ENCODE results near the gene APBB2.

Gene APBB2

DNA sequence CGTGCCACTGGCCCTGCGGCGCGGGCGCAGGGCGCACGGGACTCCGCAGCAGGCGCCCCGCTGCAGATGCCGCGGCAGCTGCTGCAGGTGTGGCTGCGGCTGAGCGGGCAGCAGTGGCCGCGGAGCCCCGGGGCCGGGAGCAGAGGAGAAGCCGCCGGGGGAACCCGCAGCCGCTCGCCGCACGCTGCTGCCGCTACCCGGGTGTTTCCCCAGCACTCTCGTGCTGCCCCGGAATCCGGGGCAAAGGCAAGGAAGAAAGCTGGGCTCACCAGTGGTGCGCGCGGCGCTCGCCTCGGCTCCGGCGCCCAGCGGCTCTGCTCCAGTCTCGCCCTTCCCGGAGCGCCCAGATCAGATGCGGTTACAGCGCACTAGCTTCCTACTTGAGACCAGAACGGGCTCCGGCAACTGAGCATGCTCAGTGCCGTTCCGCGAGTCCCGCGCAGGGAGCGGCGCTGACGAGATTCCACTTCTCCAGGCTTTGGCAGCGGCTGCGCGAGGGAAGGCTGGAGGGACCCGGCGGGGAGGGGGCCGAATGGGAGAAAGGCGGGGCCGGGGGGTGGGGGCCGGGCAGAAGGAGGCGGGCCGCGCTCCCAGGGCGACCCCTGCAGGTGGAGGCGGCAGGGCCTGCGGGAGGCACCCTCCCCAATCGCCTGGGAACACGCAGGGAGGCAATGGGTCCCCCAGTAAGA is at the start of gene APBB2:
Gene APBB2, minus strand, starts transcription at position 407 of the 689 bp plus-strand sequence. CDS start 181,288 bp downstream, outside the sequence.
- Histone ChIP-seq H3K4me3 (ENCODE audit: low read depth in 1 of 2, low read length in 1 of 2) (peak within 1 kb of the TSS; percentile 29 to 64), H3K9me3 (no peaks in the 10 kb centered on the region), H3K36me3 (no peaks in the 10 kb centered on the region), H3K27ac (no peak within 1 kb of the TSS), H3K27me3 (peaks cover 95% of the 10 kb centered on the region), H3K4me1 (ENCODE audit: control insufficient read depth in 1 of 2, insufficient read depth in 1 of 2, low read depth in 1 of 2, low read length in 1 of 2) (peaks cover 17 to 41% of the 10 kb centered on the region in 2 experiments)
- TF ChIP-seq, protein P1, sequence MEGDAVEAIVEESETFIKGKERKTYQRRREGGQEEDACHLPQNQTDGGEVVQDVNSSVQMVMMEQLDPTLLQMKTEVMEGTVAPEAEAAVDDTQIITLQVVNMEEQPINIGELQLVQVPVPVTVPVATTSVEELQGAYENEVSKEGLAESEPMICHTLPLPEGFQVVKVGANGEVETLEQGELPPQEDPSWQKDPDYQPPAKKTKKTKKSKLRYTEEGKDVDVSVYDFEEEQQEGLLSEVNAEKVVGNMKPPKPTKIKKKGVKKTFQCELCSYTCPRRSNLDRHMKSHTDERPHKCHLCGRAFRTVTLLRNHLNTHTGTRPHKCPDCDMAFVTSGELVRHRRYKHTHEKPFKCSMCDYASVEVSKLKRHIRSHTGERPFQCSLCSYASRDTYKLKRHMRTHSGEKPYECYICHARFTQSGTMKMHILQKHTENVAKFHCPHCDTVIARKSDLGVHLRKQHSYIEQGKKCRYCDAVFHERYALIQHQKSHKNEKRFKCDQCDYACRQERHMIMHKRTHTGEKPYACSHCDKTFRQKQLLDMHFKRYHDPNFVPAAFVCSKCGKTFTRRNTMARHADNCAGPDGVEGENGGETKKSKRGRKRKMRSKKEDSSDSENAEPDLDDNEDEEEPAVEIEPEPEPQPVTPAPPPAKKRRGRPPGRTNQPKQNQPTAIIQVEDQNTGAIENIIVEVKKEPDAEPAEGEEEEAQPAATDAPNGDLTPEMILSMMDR (IDR thresholded peaks at IDR 0.05): no peak

DNA sequence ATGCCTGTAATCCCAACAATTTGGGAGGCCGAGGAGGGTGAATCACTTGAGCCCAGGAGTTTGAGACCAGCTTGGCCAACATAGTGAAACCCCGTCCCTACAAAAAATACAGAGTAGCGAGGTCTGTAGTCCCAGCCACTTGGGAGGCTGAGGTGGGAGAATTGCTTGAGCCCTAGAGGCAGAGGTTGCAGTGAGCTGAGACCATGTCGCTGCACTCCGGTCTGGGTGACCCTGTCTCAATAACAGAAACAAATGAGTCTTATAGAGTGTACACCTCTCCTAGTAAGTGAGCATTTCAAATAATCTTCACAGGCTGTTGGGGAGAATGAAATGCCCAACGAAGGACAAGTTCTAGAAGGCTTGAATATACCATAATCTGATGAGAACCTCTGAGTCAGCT is 47.9 kb upstream of the APBB2 start:
- no peaks in the 10 kb centered on the region for H3K9me3 ChIP-seq
- peaks cover 0 to 4% of the 10 kb centered on the region in 2 experiments for H3K4me1 ChIP-seq (ENCODE audit: control insufficient read depth in 1 of 2, insufficient read depth in 1 of 2, low read depth in 1 of 2, low read length in 1 of 2)
- peaks cover 41% of the 10 kb centered on the region for H3K27me3 ChIP-seq
- TF ChIP-seq, protein P1 (IDR thresholded peaks at IDR 0.05): no peak
- H3K27ac ChIP-seq: no peak overlapping the region
- H3K36me3 ChIP-seq: no peaks in the 10 kb centered on the region
- no peak overlapping the region for H3K4me3 ChIP-seq (ENCODE audit: low read depth in 1 of 2, low read length in 1 of 2)

DNA sequence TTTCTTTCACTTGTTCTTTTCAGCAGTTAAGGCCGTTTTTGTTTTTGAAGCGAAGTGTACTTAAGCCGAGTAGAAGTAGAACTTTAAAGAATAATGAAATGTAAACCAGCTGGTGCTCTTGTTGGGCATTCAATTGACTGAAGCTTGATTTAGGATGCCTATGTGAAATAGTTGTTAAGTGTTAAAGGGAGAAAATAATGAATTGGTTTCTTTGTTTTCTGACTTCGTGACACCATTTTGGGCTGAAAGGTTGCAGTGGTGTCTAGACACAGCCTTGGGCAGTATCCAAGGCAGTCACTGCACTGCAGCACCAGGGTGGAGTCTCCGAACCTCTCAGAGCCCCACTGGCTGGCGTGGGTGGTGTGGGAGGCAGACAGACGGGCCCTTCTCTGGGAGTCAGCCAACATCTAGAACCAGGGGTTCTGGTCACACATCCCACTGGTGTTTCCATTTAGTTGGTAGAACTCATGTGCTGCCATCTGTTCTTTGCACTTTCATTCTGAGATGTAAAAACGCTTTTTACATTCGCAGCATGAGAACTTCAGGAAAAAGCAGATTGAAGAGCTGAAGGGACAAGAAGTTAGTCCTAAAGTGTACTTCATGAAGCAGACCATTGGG is 45.9 kb upstream of the APBB2 start:
- Histone ChIP-seq H3K27me3 (peaks cover 61% of the 10 kb centered on the region), H3K4me1 (ENCODE audit: control insufficient read depth in 1 of 2, insufficient read depth in 1 of 2, low read depth in 1 of 2, low read length in 1 of 2) (peaks cover 0 to 11% of the 10 kb centered on the region in 2 experiments), H3K36me3 (no peaks in the 10 kb centered on the region), H3K27ac (no peak overlapping the region), H3K9me3 (no peaks in the 10 kb centered on the region), H3K4me3 (ENCODE audit: low read depth in 1 of 2, low read length in 1 of 2) (no peak overlapping the region)
- TF ChIP-seq, protein P1 (IDR thresholded peaks at IDR 0.05): no peak

DNA sequence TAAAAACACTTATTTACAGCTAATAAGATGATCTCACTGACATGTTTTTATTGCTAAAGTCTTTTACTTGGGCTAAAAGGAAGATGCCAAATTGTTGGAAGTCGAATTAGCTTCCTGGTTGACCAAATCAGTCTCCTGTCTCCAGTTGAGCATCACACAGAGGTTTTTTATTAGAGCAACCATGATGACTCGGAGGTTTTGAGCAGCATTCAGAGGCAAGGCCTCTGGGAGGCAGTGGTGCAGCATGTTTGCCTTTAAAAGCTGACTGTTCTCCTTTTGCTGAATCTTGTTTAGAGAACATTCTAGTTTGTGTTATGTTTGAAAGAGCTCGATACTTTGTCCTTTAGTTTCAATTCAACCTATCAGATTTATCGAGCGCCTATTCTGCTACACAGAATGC is 44.4 kb upstream of the APBB2 start:
- H3K36me3 ChIP-seq: no peaks in the 10 kb centered on the region
- no peaks in the 10 kb centered on the region for H3K9me3 ChIP-seq
- H3K27ac ChIP-seq: no peak overlapping the region
- peaks cover 0 to 11% of the 10 kb centered on the region in 2 experiments for H3K4me1 ChIP-seq (ENCODE audit: control insufficient read depth in 1 of 2, insufficient read depth in 1 of 2, low read depth in 1 of 2, low read length in 1 of 2)
- TF ChIP-seq, protein P1 (IDR thresholded peaks at IDR 0.05): no peak
- no peak overlapping the region for H3K4me3 ChIP-seq (ENCODE audit: low read depth in 1 of 2, low read length in 1 of 2)
- peaks cover 75% of the 10 kb centered on the region for H3K27me3 ChIP-seq

DNA sequence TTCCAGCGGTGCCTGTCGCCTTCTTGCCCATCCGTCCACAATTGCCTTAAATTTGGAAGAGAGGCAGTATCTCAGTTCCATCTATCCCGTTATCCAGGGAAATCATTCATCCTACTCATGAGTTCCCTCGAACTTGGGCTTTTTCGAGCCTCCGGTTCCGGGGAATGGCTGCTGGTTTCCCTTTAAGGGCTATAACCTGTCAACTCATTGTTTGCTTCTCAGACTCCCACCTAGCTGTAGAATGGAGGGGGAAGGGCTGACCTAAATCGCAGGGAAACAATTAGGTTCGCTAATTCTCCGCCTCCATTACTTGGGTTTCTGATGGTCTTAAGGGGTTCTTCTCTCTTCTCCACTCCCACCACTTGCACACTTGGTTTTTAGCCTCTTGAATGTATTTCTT is 43.6 kb upstream of the APBB2 start:
- Histone ChIP-seq H3K36me3 (no peaks in the 10 kb centered on the region), H3K9me3 (no peaks in the 10 kb centered on the region), H3K27me3 (peaks cover 84% of the 10 kb centered on the region), H3K4me3 (ENCODE audit: low read depth in 1 of 2, low read length in 1 of 2) (peak overlapping the region in 1 of 2 experiments; percentile 49), H3K4me1 (ENCODE audit: control insufficient read depth in 1 of 2, insufficient read depth in 1 of 2, low read depth in 1 of 2, low read length in 1 of 2) (peaks cover 0 to 11% of the 10 kb centered on the region in 2 experiments), H3K27ac (no peak overlapping the region)
- TF ChIP-seq, protein P1 (IDR thresholded peaks at IDR 0.05): no peak

Data from neutrophil (primary cell).